GM21381 (cell line): ENCODE data around the gene GNAZ.

Experiments
- ATAC-seq: cut with Tn5 transposase; IDR thresholded peaks from one replicate; pipeline ENCODE4 v1.9.1; 2021; ENCODE audit warnings: mild to moderate bottlenecking, moderate library complexity; ENCODE audit not compliant: unreplicated experiment

The GNAZ gene

GRCh38 chr22:23091760-23092159, 21.4 kb downstream of the GNAZ start:
- ATAC-seq, result no peak

GRCh38 chr22:23092217-23092955, 22.1 kb downstream of the GNAZ start:
- ATAC-seq, result no peak

GRCh38 chr22:23093051-23093788, 22.9 kb downstream of the GNAZ start:
- ATAC-seq, result no peak

- no peak for ATAC-seq
These were observed 23.9 kb downstream of the GNAZ start for GRCh38 chr22:23094260-23094659.

GRCh38 chr22:23094695-23095681, 24.7 kb downstream of the GNAZ start:
- no peak for ATAC-seq

- no peak for ATAC-seq
These were observed 25.5 kb downstream of the GNAZ start for GRCh38 chr22:23095733-23096342.

- ATAC-seq, result no peak
These were observed 27.3 kb downstream of the GNAZ start for GRCh38 chr22:23097412-23098229.

GRCh38 chr22:23098230-23098705, 27.9 kb downstream of the GNAZ start:
- ATAC-seq, result no peak

GRCh38 chr22:23098718-23099530, 28.6 kb downstream of the GNAZ start:
- ATAC-seq, result no peak

- no peak for ATAC-seq
These were observed 29.1 kb downstream of the GNAZ start for GRCh38 chr22:23099531-23099804.

- no peak for ATAC-seq
These were observed 29.9 kb downstream of the GNAZ start for GRCh38 chr22:23100124-23100801.

GRCh38 chr22:23101524-23101923, 31.2 kb downstream of the GNAZ start:
- no peak for ATAC-seq

- no peak for ATAC-seq
These were observed 31.8 kb downstream of the GNAZ start for GRCh38 chr22:23102002-23102655.

- ATAC-seq, result no peak
These were observed 32.5 kb downstream of the GNAZ start for GRCh38 chr22:23102776-23103175.

- no peak for ATAC-seq
These were observed 33.1 kb downstream of the GNAZ start for GRCh38 chr22:23103199-23103954.

GRCh38 chr22:23104187-23104971, 34.1 kb downstream of the GNAZ start:
- ATAC-seq, result no peak

GRCh38 chr22:23105304-23105703, 35.0 kb downstream of the GNAZ start:
- ATAC-seq, result no peak
